GM12878 (cell line): ENCODE measurements around the gene PTPRS. TPM values are rescaled to one million over a fixed set of nuclear protein-coding genes. Genes with fewer than 3 reads are reported as not detected.

Source experiments
- ATF2 ChIP-seq: IDR thresholded peaks from 2 replicates; pipeline ENCODE4 v1.6.1; 2012; ENCODE audit warnings: low read length, inconsistent platforms
- BCL3 ChIP-seq: IDR thresholded peaks from 2 replicates; pipeline ENCODE4 v1.6.1; 2011; ENCODE audit warnings: borderline replicate concordance, low read depth, mild to moderate bottlenecking, moderate library complexity, low read length; ENCODE audit not compliant: insufficient read depth, poor library complexity, severe bottlenecking
- BHLHE40 ChIP-seq, 2 experiments: fragments of 450-650 bp in 1 of 2; IDR thresholded peaks; 2 replicates each; pipeline ENCODE4 v1.6.1; 2011 to 2017; ENCODE audit warnings: low read depth in 2 of 2, borderline replicate concordance in 1 of 2, improper control_type of control experiment in 1 of 2, low read length in 1 of 2, mild to moderate bottlenecking in 1 of 2
- BRCA1 ChIP-seq: IDR thresholded peaks from 2 replicates; pipeline ENCODE4 v1.6.1; 2011; ENCODE audit warnings: low read depth, low read length, improper control_type of control experiment
- CEBPB ChIP-seq, 2 experiments: fragments of 150-350 bp in 1 of 2; IDR thresholded peaks; 2 replicates each; pipeline ENCODE4 v1.6.1; 2012 to 2014; ENCODE audit warnings: low read depth in 2 of 2, low read length in 2 of 2, borderline replicate concordance in 1 of 2, inconsistent platforms in 1 of 2
- DPF2 ChIP-seq: fragments of 450-650 bp; IDR thresholded peaks from 2 replicates; pipeline ENCODE4 v1.6.1; 2017; ENCODE audit warnings: mild to moderate bottlenecking
- E2F4 ChIP-seq: IDR thresholded peaks from 2 replicates; pipeline ENCODE4 v1.6.1; 2012; ENCODE audit warnings: low read depth, low read length, improper control_type of control experiment
- FOXM1 ChIP-seq: IDR thresholded peaks from 2 replicates; pipeline ENCODE4 v1.6.1; 2012; ENCODE audit warnings: low read depth, mild to moderate bottlenecking, inconsistent platforms, low read length, moderate library complexity
- HCFC1 ChIP-seq: fragments of 150-350 bp; IDR thresholded peaks from 2 replicates; pipeline ENCODE4 v1.6.1; 2014; ENCODE audit warnings: low read length
- NFXL1 ChIP-seq: fragments of 450-650 bp; IDR thresholded peaks from 2 replicates; pipeline ENCODE4 v1.6.1; 2017; ENCODE audit warnings: antibody characterized with exemption, mild to moderate bottlenecking, borderline replicate concordance
- PKNOX1 ChIP-seq: fragments of 450-650 bp; IDR thresholded peaks from 2 replicates; pipeline ENCODE4 v1.6.1; 2016; ENCODE audit warnings: mild to moderate bottlenecking
- SMARCA5 ChIP-seq: fragments of 450-650 bp; IDR thresholded peaks from 2 replicates; pipeline ENCODE4 v1.6.1; 2017; ENCODE audit warnings: mild to moderate bottlenecking
- SP1 ChIP-seq: IDR thresholded peaks from one replicate; pipeline ENCODE4 v1.6.1; 2011; ENCODE audit warnings: low read depth, low read length
- SPI1 ChIP-seq: IDR thresholded peaks from 2 replicates; pipeline ENCODE4 v1.6.1; 2011; ENCODE audit warnings: low read depth, mild to moderate bottlenecking, low read length, moderate library complexity, borderline replicate concordance; ENCODE audit not compliant: insufficient read depth
- TARDBP ChIP-seq: IDR thresholded peaks from 2 replicates; pipeline ENCODE4 v1.6.1; 2016; ENCODE audit warnings: borderline replicate concordance
- USF2 ChIP-seq: IDR thresholded peaks from 2 replicates; pipeline ENCODE4 v1.6.1; 2011; ENCODE audit warnings: low read depth, low read length, improper control_type of control experiment, borderline replicate concordance
- ZNF592 ChIP-seq: fragments of 450-650 bp; IDR thresholded peaks from 2 replicates; pipeline ENCODE4 v1.6.1; 2017; ENCODE audit warnings: mild to moderate bottlenecking, moderate library complexity
- ZZZ3 ChIP-seq: IDR thresholded peaks from 2 replicates; pipeline ENCODE4 v1.6.1; 2011; ENCODE audit warnings: low read depth; ENCODE audit not compliant: control insufficient read depth, insufficient read length
- polyA plus RNA-seq, 11 experiments: library from polyadenylated mRNA; depleted of rRNA in 4 of 11; unstranded in 6 of 11; stranded (reverse) in 5 of 11; fragments of >200 nt; fragmentation: Nextera tagmentation in 4 of 11; fragmentation: Illumina TruSeq in 1 of 11; extraction: Ambion mirVana in 4 of 11; extraction: Trizol in 1 of 11; gene quantifications; 1 replicate in 1 of 11; 2 replicates in 10 of 11; pipeline versions ENCODE4 v1.2.1 to v1.2.3, GENCODE V29; 2011 to 2016; ENCODE audit warnings: inconsistent platforms in 2 of 11, missing spikeins in 2 of 11, low read depth in 1 of 11
- total RNA-seq, 4 experiments: library from RNA; depleted of rRNA in 3 of 4; stranded (reverse); fragments of >200 nt in 3 of 4; fragmentation: Illumina TruSeq in 1 of 4; extraction: Trizol in 1 of 4; gene quantifications; 2 replicates each; pipeline versions ENCODE4 v1.2.1 to v1.2.3, GENCODE V29; 2013 to 2021

The PTPRS gene
- total and polyA plus RNA-seq, 10 of the 15 experiments (the other 5 are each of a cell fraction or from before 2014, with no cell fraction given): 0.09 to 32.1 (median 0.71) TPM

GRCh38 chr19:5321851-5322681 is 18.5 kb downstream of the PTPRS start (continued):
- no peak for TF ChIP-seq E2F4
- TF ChIP-seq DPF2: peak; percentile 90
- peak; percentile 80 for TF ChIP-seq SP1
- no peak for TF ChIP-seq BRCA1
- peak; percentile 78 for TF ChIP-seq ATF2
- TF ChIP-seq ZZZ3: no peak
- peak; percentile 67 to 82; a peak in 3 of 4 replicates for TF ChIP-seq BHLHE40 (IDR thresholded peaks at IDR 0.05; ENCODE audit: borderline replicate concordance in 1 of 2, low read depth in 2 of 2, low read length in 1 of 2)
- 0 out of 2 replicates have a peak, but pooled peaks have one; percentile 73 for TF ChIP-seq NFXL1
- no peak; the same call in 1 of the 2 replicates for TF ChIP-seq PKNOX1
- TF ChIP-seq FOXM1: peak; percentile 66; the same call in 1 of the 2 replicates
- TF ChIP-seq USF2: no peak
- TF ChIP-seq SMARCA5: peak; percentile 99
- no peak for TF ChIP-seq HCFC1
- no peak for TF ChIP-seq TARDBP
- no peak for TF ChIP-seq ZNF592
- TF ChIP-seq BCL3: no peak
- no peak for TF ChIP-seq CEBPB (IDR thresholded peaks at IDR 0.05; ENCODE audit: borderline replicate concordance in 1 of 2, low read depth in 2 of 2, low read length in 2 of 2)
- TF ChIP-seq SPI1: peak; percentile 7; the same call in 1 of the 2 replicates
